ENCODE data around the gene EPN3. TPM values are rescaled to one million over a fixed set of nuclear protein-coding genes. Genes with fewer than 3 reads are reported as not detected.

Gene EPN3
- total RNA-seq, 4 donors from 2014 or later: 99.2 to 174 (median 115) TPM

DNA sequence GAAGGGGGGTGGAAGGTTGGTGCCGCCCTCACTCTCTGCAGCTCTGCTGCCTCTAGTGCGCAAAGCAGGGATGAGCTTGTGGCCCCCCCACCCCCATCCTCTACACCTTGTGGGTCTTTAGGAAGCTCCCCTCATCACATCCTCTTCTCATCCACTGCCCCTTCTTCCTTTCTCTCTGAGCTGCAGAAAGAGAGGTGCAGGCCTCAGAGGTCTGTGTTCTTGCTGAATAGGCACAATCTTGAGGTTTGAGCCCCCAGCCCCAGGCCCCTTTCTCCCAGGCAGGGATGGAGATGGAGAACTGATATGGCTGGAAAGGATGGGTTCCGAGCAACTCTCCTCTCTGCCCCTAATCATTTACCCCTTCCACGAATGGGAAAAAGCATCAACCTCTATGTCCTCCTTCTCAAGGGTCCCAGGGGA, 30.6 kb downstream of the EPN3 start:
- TF ChIP-seq, protein P1, sequence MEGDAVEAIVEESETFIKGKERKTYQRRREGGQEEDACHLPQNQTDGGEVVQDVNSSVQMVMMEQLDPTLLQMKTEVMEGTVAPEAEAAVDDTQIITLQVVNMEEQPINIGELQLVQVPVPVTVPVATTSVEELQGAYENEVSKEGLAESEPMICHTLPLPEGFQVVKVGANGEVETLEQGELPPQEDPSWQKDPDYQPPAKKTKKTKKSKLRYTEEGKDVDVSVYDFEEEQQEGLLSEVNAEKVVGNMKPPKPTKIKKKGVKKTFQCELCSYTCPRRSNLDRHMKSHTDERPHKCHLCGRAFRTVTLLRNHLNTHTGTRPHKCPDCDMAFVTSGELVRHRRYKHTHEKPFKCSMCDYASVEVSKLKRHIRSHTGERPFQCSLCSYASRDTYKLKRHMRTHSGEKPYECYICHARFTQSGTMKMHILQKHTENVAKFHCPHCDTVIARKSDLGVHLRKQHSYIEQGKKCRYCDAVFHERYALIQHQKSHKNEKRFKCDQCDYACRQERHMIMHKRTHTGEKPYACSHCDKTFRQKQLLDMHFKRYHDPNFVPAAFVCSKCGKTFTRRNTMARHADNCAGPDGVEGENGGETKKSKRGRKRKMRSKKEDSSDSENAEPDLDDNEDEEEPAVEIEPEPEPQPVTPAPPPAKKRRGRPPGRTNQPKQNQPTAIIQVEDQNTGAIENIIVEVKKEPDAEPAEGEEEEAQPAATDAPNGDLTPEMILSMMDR (IDR thresholded peaks at IDR 0.05): no peak
- intact Hi-C loops (cut with DNase I; ENCODE audit: low total_unique reads): no loop called here

DNA sequence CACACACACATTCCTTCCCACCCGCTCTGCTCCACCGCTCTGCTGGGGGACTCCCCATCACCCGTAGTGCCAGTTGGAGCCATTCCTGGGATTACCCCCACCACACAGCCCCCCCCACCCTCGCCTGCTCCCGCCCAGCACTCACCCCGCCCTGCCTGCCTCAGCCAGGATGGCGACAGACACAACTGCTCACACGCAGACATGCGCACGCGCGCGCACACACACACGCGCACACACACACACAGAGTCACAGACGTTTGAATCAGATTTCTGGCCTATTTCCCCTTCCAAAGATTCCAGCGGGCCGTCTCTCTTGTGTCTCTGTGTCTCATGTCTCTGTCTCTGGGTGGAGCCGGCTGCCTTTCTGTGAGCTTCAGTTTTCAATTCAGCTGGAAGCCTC, 32.4 kb downstream of the EPN3 start:
- intact Hi-C loops (cut with DNase I; ENCODE audit: low total_unique reads): no loop called here
- H3K4me3 ChIP-seq (ENCODE audit: low read depth, poor library complexity, severe bottlenecking): no peak overlapping the region
- 6 to 9% methylated on average over 11 to 19 of the region's 19 CpGs for WGBS, 2 donors
- TF ChIP-seq POLR2A (IDR thresholded peaks at IDR 0.05): no peak
- TF ChIP-seq, protein P1 (IDR thresholded peaks at IDR 0.05): no peak
- DNase-seq (ENCODE audit: low spot score in 2 of 2): peak; percentile 78 to 96

More for the DNA sequence above, 30.6 kb downstream of the EPN3 start:
- H3K4me3 ChIP-seq (ENCODE audit: low read depth, poor library complexity, severe bottlenecking): no peak overlapping the region
- DNase-seq (ENCODE audit: low spot score in 2 of 2): no peak
- WGBS, 2 donors: 74 to 77% methylated on average over 4 of the region's 4 CpGs

GRCh38 chr17:50565402-50566350, 33.1 kb downstream of the EPN3 start:
- H3K4me3 ChIP-seq (ENCODE audit: low read depth, poor library complexity, severe bottlenecking): no peak overlapping the region
- TF ChIP-seq, protein P1 (IDR thresholded peaks at IDR 0.05): no peak
- TF ChIP-seq POLR2A (IDR thresholded peaks at IDR 0.05): no peak
- intact Hi-C loops (cut with DNase I; ENCODE audit: low total_unique reads): no loop called here
- DNase-seq (ENCODE audit: low spot score in 2 of 2): no peak
- WGBS, 2 donors: 28 to 36% methylated on average over 7 to 10 of the region's 10 CpGs

GRCh38 chr17:50566886-50567285, 34.4 kb downstream of the EPN3 start:
- WGBS, 2 donors: 27 to 28% methylated on average over 2 of the region's 2 CpGs
- no peak overlapping the region for H3K4me3 ChIP-seq (ENCODE audit: low read depth, poor library complexity, severe bottlenecking)
- no peak for TF ChIP-seq POLR2A (IDR thresholded peaks at IDR 0.05)
- TF ChIP-seq, protein P1 (IDR thresholded peaks at IDR 0.05): no peak
- intact Hi-C loops (cut with DNase I; ENCODE audit: low total_unique reads): no loop called here
- DNase-seq (ENCODE audit: low spot score in 2 of 2): no peak

GRCh38 chr17:50568659-50569058, 36.1 kb downstream of the EPN3 start:
- H3K4me3 ChIP-seq (ENCODE audit: low read depth, poor library complexity, severe bottlenecking): no peak overlapping the region
- 87% methylated on average over 12 of the region's 12 CpGs for WGBS, 2 donors
- no peak for TF ChIP-seq POLR2A (IDR thresholded peaks at IDR 0.05)
- TF ChIP-seq, protein P1 (IDR thresholded peaks at IDR 0.05): no peak
- DNase-seq (ENCODE audit: low spot score in 2 of 2): no peak
- intact Hi-C loops (cut with DNase I; ENCODE audit: low total_unique reads): no loop called here

Data from lower leg skin (tissue), 4 donors.